ENCODE data around the gene ADH1C. TPM values are rescaled to one million over a fixed set of nuclear protein-coding genes. Genes with fewer than 3 reads are reported as not detected.

Gene ADH1C
- total RNA-seq, 1 donor from 2014 or later: not detected

DNA sequence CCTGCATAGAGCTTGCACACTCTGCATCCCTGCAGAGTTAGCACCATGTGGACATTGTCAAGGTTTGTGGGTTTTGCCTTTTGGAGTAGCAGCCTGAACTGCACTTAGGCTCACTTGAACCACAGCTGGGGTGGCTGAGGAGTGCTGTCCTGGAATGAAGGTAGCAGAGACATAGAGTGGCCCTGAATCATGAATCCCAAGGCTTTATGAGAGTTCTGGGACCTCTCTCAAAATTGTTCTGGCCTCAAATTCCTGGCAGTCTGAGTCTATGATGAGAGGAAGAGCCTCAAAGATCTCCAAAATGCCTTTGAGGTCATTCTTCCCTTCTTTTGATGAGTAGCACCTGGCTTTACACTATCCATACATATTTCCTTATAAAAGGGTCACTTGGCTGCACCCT lies 37.1 kb upstream of the ADH1C start:
- TF ChIP-seq, protein P1, sequence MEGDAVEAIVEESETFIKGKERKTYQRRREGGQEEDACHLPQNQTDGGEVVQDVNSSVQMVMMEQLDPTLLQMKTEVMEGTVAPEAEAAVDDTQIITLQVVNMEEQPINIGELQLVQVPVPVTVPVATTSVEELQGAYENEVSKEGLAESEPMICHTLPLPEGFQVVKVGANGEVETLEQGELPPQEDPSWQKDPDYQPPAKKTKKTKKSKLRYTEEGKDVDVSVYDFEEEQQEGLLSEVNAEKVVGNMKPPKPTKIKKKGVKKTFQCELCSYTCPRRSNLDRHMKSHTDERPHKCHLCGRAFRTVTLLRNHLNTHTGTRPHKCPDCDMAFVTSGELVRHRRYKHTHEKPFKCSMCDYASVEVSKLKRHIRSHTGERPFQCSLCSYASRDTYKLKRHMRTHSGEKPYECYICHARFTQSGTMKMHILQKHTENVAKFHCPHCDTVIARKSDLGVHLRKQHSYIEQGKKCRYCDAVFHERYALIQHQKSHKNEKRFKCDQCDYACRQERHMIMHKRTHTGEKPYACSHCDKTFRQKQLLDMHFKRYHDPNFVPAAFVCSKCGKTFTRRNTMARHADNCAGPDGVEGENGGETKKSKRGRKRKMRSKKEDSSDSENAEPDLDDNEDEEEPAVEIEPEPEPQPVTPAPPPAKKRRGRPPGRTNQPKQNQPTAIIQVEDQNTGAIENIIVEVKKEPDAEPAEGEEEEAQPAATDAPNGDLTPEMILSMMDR (conservative IDR thresholded peaks at IDR 0.05; ENCODE audit: low read depth, low read length): no peak

DNA sequence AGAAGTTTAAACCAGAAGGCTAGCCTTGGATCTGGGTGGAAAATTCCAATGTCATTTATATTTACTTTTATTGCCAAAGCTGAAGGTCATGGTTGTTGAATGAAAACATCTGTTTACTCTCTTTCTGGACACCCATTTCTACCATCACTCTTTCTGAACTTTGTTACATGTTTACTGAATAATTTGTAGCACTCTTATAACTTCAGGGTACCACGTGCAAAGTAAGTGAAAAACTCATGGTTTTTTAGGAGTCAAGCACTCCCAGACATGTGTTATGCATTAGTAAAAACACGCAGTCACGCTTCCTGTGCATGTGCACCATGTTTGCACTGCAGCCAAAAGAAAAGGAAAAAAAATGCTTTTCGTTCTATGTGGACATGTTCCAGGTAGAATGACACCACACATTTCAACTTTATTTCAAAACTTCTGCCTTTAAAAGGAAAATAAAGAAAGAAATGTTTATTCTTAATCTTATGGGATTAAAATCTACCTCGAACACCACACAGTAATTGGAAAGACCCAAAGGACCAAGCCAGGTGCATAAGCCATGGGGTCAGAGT lies 31.4 kb upstream of the ADH1C start:
- TF ChIP-seq, protein P1 (conservative IDR thresholded peaks at IDR 0.05; ENCODE audit: low read depth, low read length): no peak
- no peak for DNase-seq (ENCODE audit: low read depth)
- H3K4me3 ChIP-seq (ENCODE audit: low read depth, low read length): no peak overlapping the region

More for the DNA sequence above, 37.1 kb upstream of the ADH1C start:
- no peak for DNase-seq (ENCODE audit: low read depth)
- no peak overlapping the region for H3K4me3 ChIP-seq (ENCODE audit: low read depth, low read length)

DNA sequence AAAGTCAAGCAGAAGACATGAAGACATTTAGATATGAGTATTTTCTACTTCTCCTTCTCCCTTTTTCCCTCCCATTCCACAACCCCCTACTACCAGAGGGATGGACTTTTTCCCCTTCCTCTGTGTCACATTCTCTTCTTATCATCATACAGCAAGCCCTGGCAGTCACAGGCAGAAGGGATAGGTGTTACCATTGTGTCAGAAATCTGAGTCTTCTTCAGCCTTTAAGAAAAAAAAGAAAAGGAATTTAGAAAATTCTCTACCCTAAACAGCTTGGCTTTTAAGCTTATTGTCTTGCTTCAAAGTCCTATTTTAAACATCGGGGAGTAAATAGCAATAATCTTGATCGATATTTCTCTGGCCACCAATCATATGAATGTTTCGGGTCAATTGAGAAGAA lies 30.9 kb upstream of the ADH1C start:
- H3K4me3 ChIP-seq (ENCODE audit: low read depth, low read length): no peak overlapping the region
- DNase-seq (ENCODE audit: low read depth): no peak
- TF ChIP-seq, protein P1 (conservative IDR thresholded peaks at IDR 0.05; ENCODE audit: low read depth, low read length): no peak

DNA sequence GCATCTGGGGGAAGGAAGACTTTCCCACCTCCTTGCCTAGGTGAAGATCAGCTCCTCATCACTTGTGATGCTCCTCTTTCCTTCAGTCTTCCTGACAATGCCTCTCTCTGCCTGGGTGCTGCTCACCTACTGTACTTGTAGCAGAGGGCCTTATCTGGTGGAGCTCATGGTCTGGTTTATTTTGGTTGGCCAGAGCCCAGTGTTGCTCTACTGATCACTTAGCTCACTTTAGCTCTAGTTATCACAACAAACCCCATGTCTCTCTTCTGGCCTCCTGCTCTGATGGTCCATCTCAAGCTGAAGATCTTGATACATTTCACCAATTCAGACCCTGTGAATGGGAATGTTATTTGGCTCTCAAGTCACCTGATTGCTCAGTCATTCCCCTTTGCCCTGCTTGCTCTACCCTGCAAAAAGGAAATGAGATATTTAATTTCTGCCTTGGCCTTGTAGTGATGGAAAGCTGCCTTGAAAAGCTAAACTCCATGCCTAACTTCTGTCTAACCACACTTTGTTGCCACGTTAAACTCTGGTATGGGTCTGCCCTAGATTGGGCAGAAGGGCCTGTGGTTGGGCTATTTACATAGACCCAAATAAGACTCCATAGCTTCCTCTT lies 30.3 kb upstream of the ADH1C start:
- TF ChIP-seq, protein P1 (conservative IDR thresholded peaks at IDR 0.05; ENCODE audit: low read depth, low read length): no peak
- H3K4me3 ChIP-seq (ENCODE audit: low read depth, low read length): no peak overlapping the region
- DNase-seq (ENCODE audit: low read depth): no peak

DNA sequence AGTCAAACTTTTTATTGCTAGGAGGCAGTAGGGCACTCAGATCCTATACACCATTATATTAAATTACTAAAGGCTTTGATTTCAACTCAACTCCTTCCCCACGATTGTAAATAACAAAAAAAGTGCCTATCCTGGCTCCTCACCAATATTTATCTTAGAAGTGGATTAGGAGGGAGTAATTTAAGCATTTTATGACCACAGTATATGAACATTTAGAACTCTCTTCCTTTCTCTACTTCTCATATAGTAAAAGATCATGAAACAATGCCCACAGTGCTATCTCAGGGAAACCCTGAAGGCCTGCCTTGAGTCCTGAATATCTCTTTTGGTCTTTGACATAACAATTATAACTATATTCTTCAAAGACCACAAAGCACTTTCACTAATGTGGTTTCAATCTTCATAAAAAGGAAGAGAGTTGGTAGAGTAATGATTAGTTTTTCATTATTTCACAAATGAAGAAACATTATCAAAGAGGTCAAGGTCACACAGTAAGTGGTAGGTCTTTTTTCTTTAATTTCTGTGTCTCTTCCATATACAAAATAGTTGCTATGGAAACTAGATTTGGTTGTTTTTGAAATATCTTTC lies 29.1 kb upstream of the ADH1C start:
- DNase-seq (ENCODE audit: low read depth): no peak
- H3K4me3 ChIP-seq (ENCODE audit: low read depth, low read length): no peak overlapping the region
- TF ChIP-seq, protein P1 (conservative IDR thresholded peaks at IDR 0.05; ENCODE audit: low read depth, low read length): no peak

DNA sequence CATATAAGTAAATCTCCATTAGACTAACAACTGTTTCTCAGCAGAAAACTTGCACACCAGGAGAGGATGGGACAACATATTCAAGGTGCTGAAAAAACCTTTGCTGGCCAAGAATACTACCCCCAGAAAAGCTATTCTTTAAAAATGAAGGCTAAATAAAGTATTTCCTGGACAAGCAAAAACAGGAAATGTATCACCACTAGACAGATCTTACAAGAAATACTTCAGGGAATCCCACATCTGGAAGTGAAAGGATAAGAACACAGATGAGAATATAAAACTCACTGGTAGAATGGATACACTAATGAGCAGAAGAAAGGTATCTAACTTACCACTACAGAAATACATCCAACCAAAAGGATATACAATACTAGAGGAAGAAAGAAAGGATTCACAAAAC lies 27.0 kb upstream of the ADH1C start:
- H3K4me3 ChIP-seq (ENCODE audit: low read depth, low read length): no peak overlapping the region
- DNase-seq (ENCODE audit: low read depth): no peak
- TF ChIP-seq, protein P1 (conservative IDR thresholded peaks at IDR 0.05; ENCODE audit: low read depth, low read length): no peak

DNA sequence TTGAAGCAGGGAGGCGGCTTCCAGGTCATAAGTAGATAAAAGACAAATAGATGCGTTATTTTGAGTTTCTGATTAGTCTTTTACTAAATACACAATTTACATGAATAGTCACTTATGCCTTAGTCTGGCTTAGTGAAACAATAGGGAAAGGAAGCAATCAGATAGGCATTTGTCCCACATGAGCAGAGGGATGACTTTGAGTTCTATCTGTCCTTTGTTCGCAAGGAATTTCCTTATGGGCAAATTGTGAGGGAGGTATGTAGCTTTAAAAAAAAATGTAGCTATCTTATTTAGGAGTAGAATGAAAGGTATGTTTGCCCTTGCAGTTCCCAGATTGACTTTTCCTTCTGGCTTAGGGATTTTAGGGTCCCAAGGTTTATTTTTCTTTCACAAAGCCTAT lies 26.3 kb upstream of the ADH1C start:
- H3K4me3 ChIP-seq (ENCODE audit: low read depth, low read length): no peak overlapping the region
- DNase-seq (ENCODE audit: low read depth): no peak
- TF ChIP-seq, protein P1 (conservative IDR thresholded peaks at IDR 0.05; ENCODE audit: low read depth, low read length): no peak
